ENCODE measurements around the gene ZNF684. TPM values are rescaled to one million over a fixed set of nuclear protein-coding genes. Genes with fewer than 3 reads are reported as not detected.

ZNF684 gene
- total RNA-seq, 4 donors from 2014 or later: 2.0 to 7.1 (median 2.9) TPM

- DNase-seq (no peak), ATAC-seq (no peak)
- intact Hi-C loops (cut with DNase I; ENCODE audit: low total_unique reads) (no loop called here), in situ Hi-C loops (cut with MboI; ENCODE audit: low sequenced_read_pairs in 4 of 4) (no loop called here)
- TF ChIP-seq POLR2A (IDR thresholded peaks at IDR 0.05) (no peak), CTCF (IDR thresholded peaks at IDR 0.05 in 4 of 5, conservative IDR thresholded peaks at IDR 0.05 in 1 of 5) (no peak)
- H3K4me3 ChIP-seq: no peak overlapping the region
- H3K9me3 ChIP-seq: no peaks in the 10 kb centered on the region
- no peaks in the 10 kb centered on the region for H3K36me3 ChIP-seq
- H3K4me1 ChIP-seq: no peaks in the 10 kb centered on the region
- no peaks in the 10 kb centered on the region for H3K27me3 ChIP-seq
- no peak overlapping the region for H3K27ac ChIP-seq
Measured at GRCh38 chr1:40593449-40594186, 62.2 kb downstream of the ZNF684 start.

GRCh38 chr1:40594187-40594531 lies 62.7 kb downstream of the ZNF684 start:
- no peak for TF ChIP-seq CTCF (IDR thresholded peaks at IDR 0.05 in 4 of 5, conservative IDR thresholded peaks at IDR 0.05 in 1 of 5)
- TF ChIP-seq POLR2A (IDR thresholded peaks at IDR 0.05): no peak
- Histone ChIP-seq H3K9me3 (no peaks in the 10 kb centered on the region), H3K4me1 (no peaks in the 10 kb centered on the region), H3K27ac (no peak overlapping the region), H3K36me3 (no peaks in the 10 kb centered on the region), H3K4me3 (no peak overlapping the region), H3K27me3 (no peaks in the 10 kb centered on the region)
- DNase-seq: no peak
- no peak for ATAC-seq
- intact Hi-C loops (cut with DNase I; ENCODE audit: low total_unique reads) (no loop called here), in situ Hi-C loops (cut with MboI; ENCODE audit: low sequenced_read_pairs in 4 of 4) (no loop called here)

GRCh38 chr1:40595623-40596022 lies 64.2 kb downstream of the ZNF684 start:
- intact Hi-C loops (cut with DNase I; ENCODE audit: low total_unique reads) (no loop called here), in situ Hi-C loops (cut with MboI; ENCODE audit: low sequenced_read_pairs in 4 of 4) (no loop called here)
- Histone ChIP-seq H3K27ac (no peak overlapping the region), H3K9me3 (no peaks in the 10 kb centered on the region), H3K4me3 (no peak overlapping the region), H3K4me1 (no peaks in the 10 kb centered on the region), H3K36me3 (no peaks in the 10 kb centered on the region), H3K27me3 (no peaks in the 10 kb centered on the region)
- ATAC-seq: no peak
- TF ChIP-seq CTCF (IDR thresholded peaks at IDR 0.05 in 4 of 5, conservative IDR thresholded peaks at IDR 0.05 in 1 of 5) (no peak), POLR2A (IDR thresholded peaks at IDR 0.05) (no peak)
- no peak for DNase-seq

Other genes with a start within 250 kb of the ZNF684 start
- 1 to 10 TPM in 1 of 4 donors, under 1 TPM in 1, not detected in 2; 0.07 to 8.9 TPM for gene COL9A2, start 214.4 kb upstream of the ZNF684 start, total RNA-seq
- gene SMAP2, start 157.9 kb upstream of the ZNF684 start, total RNA-seq: 100 to 1,000 TPM in 1 of 4 donors, 10 to 100 TPM in 3; 14.9 to 121 (median 47.5) TPM
- gene ZFP69B, start 81.2 kb upstream of the ZNF684 start, total RNA-seq: under 1 TPM in 3 of 4 donors, not detected in 1; 0.20 to 0.36 (median 0.35) TPM
- under 1 TPM in 3 of 4 donors, not detected in 1; 0.13 to 0.41 (median 0.29) TPM for gene ZFP69, start 54.3 kb upstream of the ZNF684 start, total RNA-seq
- 1 to 10 TPM in 3 of 4 donors, under 1 TPM in 1; 0.95 to 3.1 (median 1.7) TPM for gene EXO5, start 22.9 kb upstream of the ZNF684 start, total RNA-seq
- under 1 TPM; 0.31 to 0.67 (median 0.44) TPM for gene RIMS3, start 134.0 kb downstream of the ZNF684 start, total RNA-seq
- 10 to 100 TPM; 45.3 to 58.6 (median 57.4) TPM for gene NFYC, start 160.1 kb downstream of the ZNF684 start, total RNA-seq

Measured in gastrocnemius medialis (tissue), 4 donors.